NCI-H460 (cell line): Measurements from ENCODE around the gene ITGA3. TPM values are rescaled to one million over a fixed set of nuclear protein-coding genes. Genes with fewer than 3 reads are reported as not detected.
"Not testable (repeated sequence)": the region's sequence is repeated elsewhere in the genome, so short reads cannot be mapped to it uniquely, and the experiment has no call there.

Experiments
- DNase-seq: peaks from one replicate; pipeline ENCODE4 v3.0.0-alpha.2; 2016; ENCODE audit warnings: low read depth; ENCODE audit errors: extremely low read depth
- total RNA-seq: library from RNA; depleted of rRNA; stranded (reverse); fragments of >200 nt; shearing (Covaris generic); gene quantifications from 2 replicates; pipeline ENCODE4 v1.2.3, GENCODE V29; 2014

ITGA3 gene
- total RNA-seq, 1 experiment from 2014 or later: 19.5 TPM

GRCh38 chr17:50051082-50051576 is 4.8 kb upstream of the ITGA3 start:
- DNase-seq: peak; percentile 61

- no peak for DNase-seq
Observed at GRCh38 chr17:50051606-50052005, 4.3 kb upstream of the ITGA3 start.

GRCh38 chr17:50052241-50052796 is 3.6 kb upstream of the ITGA3 start:
- no peak for DNase-seq

GRCh38 chr17:50052822-50053653 is 2.9 kb upstream of the ITGA3 start:
- no peak for DNase-seq

- DNase-seq: no peak
Observed at GRCh38 chr17:50053654-50053960, 2.3 kb upstream of the ITGA3 start.

- peak; percentile 18 for DNase-seq
Observed at GRCh38 chr17:50055055-50055425, 870 bp upstream of the ITGA3 start.

GRCh38 chr17:50056217-50056960 is 479 bp downstream of the ITGA3 start:
- peak; percentile 57 for DNase-seq

- DNase-seq: no peak
Observed at GRCh38 chr17:50056961-50057330, 1.0 kb downstream of the ITGA3 start.

- DNase-seq: no peak
Observed at GRCh38 chr17:50057521-50057991, 1.6 kb downstream of the ITGA3 start.

- no peak for DNase-seq
Observed at GRCh38 chr17:50058296-50058953, 2.5 kb downstream of the ITGA3 start.

GRCh38 chr17:50059256-50059655 is 3.3 kb downstream of the ITGA3 start:
- DNase-seq: no peak

GRCh38 chr17:50059759-50060273 is 3.9 kb downstream of the ITGA3 start:
- DNase-seq: no peak

- no peak for DNase-seq
Observed at GRCh38 chr17:50060951-50061712, 5.2 kb downstream of the ITGA3 start.

GRCh38 chr17:50061713-50062045 is 5.8 kb downstream of the ITGA3 start:
- not testable (repeated sequence) for DNase-seq

- DNase-seq: peak; percentile 77
Observed at GRCh38 chr17:50062293-50063243, 6.7 kb downstream of the ITGA3 start.

GRCh38 chr17:50063561-50064252 is 7.8 kb downstream of the ITGA3 start:
- no peak for DNase-seq

GRCh38 chr17:50064253-50065001 is 8.5 kb downstream of the ITGA3 start:
- DNase-seq: peak; percentile 78

- no peak for DNase-seq
Observed at GRCh38 chr17:50065056-50065455, 9.1 kb downstream of the ITGA3 start.
